Embryonic facial prominence (tissue), 1 donor: ENCODE data around the gene SKP2.
"Not testable (repeated sequence)": the region's sequence is repeated elsewhere in the genome, so short reads cannot be mapped to it uniquely, and the experiment has no call there.

Experiments
- DNase-seq: peaks from one replicate; pipeline ENCODE4 v3.0.0-alpha.2; 2016; ENCODE audit errors: extremely low spot score

Gene SKP2

GRCh38 chr5:36151434-36152323 is at the start of gene SKP2, which contains the start of gene LMBRD2:
TSS of gene SKP2 (plus strand) at chr5:36152111. CDS start at chr5:36152263, 152 bp downstream.
TSS of gene LMBRD2 (minus strand) at chr5:36151887. CDS start at chr5:36143349, 8,538 bp downstream.
- peak; percentile 98 for DNase-seq

DNA sequence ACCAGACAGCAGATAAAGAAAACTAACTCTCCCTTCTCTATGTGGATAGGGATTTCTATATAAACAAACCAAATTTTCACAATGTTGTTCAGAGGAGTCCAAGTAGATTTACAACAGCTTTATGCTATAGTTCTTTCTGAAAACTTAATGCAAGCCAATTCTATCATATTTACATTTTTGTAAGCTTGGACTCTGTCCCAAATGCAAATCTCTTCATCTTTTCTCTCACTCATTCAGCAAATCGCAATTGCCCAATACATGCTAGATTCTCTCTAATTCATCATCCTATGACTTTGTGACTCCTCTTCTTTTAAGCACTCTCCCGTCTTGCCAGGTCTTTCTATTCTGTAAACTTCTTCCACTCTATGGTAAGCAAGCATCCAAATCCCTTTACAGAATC is 46.1 kb upstream of the SKP2 start:
- DNase-seq = no peak

GRCh38 chr5:36108758-36109460 is 43.0 kb upstream of the SKP2 start:
- DNase-seq = no peak

DNA sequence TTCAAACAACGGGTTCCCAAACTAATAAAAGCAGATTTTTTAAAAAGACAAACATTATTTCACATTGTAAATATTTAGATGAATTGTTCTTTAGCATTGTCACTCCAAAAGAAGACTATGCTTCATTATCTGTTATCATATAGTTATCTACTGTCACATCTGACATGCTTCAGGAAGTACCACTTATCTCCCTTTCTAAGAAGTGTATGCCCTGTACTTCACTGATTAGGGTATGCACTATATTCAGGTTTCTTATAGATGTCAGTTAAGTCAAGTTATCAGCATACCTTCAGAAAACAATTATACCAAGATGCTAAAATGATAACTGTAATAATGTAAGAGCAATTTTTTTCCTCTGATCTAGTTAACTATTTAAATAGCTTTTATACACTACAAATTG is 40.7 kb upstream of the SKP2 start:
- DNase-seq = no peak

DNA sequence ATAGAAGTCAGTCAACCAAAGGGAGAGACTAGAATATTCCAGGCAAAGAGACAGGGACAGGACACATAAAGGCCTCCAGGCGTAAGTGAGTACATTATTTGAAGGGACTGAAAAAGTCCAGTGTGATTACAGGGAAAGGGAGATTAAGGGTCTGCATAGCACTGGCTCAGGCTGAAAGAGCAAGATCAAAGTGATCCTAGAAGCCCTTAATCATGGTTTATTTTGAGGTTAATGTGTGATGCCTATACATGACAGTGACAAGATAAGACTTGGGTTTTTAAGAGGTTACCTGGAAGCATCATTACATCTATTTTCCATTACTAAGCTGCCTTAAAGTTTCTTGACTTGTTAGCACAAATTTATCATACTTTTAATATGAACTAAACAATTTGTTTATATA is 26.0 kb upstream of the SKP2 start:
- DNase-seq = no peak

GRCh38 chr5:36128795-36129194 is 23.1 kb upstream of the SKP2 start:
- DNase-seq = no peak

- not testable (repeated sequence) for DNase-seq
These were observed 22.2 kb upstream of the SKP2 start for GRCh38 chr5:36129666-36130065.

GRCh38 chr5:36133009-36133408 is 18.9 kb upstream of the SKP2 start:
- DNase-seq = not testable (repeated sequence)

DNA sequence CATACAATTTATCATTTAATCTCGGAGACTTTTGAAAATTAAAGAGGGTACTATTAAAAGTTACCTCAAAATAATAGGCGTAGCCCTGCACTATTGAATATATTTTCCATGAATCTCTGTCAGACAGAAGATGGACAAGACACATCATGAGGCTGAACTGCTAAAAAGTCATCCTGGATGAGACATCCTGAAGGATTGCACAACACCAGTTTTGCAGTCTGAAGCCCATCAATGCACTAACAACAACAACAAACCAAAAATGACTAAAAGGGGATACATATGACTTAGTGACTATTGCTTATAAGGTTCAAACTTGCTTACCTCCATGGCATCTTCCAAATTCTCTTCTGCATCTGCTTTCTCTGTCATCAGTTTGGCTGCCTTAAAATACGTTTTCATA is 15.9 kb upstream of the SKP2 start:
- DNase-seq = no peak

- DNase-seq = no peak
These were observed 15.3 kb upstream of the SKP2 start for GRCh38 chr5:36136581-36136980.

- no peak for DNase-seq
These were observed 12.8 kb upstream of the SKP2 start for GRCh38 chr5:36138900-36139683.

GRCh38 chr5:36145311-36145710 is 6.6 kb upstream of the SKP2 start:
- no peak for DNase-seq

DNA sequence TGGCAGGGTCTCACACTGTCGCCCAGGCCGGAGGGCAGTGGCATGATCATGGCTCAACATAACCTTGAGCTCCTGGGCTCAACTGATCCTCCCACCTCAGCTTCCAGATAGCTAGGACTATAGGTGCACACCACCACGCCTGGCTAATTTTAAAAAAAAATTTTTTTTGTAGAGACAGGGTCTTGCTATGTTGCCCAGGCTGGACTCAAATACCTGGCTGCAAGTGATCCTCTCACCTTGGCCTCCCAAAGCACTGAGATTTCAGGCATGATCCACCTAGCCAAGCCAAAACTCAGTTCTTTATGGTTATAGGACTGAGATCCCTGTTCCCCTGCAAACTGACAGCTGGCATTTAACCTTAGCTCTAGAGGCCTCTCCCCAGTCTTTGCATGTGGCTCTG is 5.5 kb upstream of the SKP2 start:
- no peak for DNase-seq

- DNase-seq = no peak
These were observed 4.2 kb upstream of the SKP2 start for GRCh38 chr5:36147681-36148080.

DNA sequence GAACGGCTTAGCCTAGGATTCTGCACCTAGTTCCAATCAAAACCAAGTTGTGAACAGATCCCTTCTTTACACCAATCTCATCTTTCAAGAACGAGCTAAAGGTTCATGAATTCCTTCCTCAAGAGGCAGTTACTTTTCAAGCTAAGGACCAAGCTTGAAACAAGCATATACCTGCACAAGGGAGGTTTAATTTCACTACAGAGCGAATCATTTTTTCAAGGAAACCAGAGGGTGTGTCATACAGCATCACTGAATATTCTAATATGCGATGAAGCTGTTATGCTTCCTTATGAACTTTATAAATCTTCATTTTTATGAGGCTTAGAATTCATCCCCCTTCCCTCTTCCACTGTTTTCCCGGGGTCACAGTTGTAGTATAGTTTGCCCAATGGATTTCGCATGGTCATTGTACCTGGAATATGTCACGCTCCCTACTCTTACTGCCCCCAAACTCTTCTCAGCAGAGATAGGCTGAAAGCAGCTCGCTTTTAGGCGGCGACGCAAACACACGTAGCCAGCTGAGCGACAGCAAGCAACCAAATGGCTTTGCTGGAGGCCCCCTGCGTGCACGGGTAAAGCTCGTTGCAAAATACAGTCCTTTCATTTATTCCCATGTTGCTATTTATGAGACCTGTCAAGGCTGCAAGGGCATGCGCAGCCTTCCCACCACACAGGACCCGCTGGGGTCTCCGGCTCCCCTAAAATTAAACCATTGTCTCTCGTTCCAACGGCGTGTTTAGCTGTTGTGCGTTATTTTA is 1.1 kb upstream of the SKP2 start:
- DNase-seq = no peak

GRCh38 chr5:36152324-36153297 is 700 bp downstream of the SKP2 start:
- DNase-seq = no peak

DNA sequence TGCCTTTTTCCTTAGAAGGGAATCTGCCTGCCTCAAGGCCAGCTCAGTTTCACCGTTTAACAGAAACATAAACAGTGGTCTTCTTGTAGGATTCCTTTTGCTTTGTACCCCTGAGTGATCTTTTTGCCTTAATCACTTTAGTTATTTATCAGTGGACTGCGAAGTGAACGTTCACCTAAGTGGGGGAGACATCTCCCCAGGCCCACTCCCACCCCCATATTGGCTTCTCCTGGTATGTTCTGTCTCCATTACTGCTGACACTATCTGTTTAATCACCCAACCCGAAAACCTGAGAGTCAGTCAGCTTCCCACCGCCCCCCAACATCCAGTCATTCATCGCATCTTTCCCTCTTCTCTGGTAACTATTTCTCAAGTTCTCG is 1.4 kb downstream of the SKP2 start:
- DNase-seq = no peak

DNA sequence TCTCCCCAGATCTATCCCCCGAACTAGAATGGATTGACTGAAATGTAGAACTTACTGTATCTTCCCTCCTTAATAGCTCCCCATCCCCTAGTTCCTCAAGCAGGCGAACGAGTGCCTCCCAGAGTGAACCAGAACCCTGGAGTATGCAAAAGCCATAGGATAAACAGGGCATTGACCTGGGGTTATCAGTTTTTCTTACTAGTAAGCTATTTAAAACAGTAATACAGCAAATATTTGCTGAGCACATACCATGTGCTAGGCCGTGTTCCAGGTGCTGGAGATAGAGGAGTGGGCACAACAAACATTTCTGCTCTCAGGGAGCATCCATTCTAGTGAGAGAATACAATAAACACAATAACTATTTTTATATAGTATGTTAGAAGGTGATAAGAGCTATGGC is 1.8 kb downstream of the SKP2 start:
- no peak for DNase-seq

DNA sequence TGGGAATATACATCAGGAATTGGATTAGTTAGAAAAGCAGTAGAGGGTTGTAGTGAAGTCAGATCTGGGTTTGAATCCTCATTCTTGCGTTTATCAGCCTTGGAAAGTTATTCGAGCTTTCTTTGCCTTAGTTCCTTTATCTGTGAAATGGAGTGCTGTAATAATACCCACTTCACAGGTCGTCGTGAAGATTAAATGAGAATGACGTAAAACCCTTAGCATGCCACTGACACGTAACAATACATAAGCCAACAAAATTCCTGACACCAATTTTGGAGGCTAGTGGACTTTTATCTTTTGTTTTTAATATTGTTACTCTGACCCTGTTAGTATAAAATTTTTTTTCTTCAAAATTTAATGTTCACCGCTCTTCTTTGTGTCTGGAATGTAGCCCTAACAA is 3.4 kb downstream of the SKP2 start:
- no peak for DNase-seq

GRCh38 chr5:36156121-36156601 is 4.2 kb downstream of the SKP2 start:
- no peak for DNase-seq
